OCI-LY1 (cell line): ENCODE data around the gene TBCD.

Source experiments
- H2AFZ ChIP-seq: fragments of 200-600 bp; sonication (generic), shearing (Covaris generic); 2 replicates; pipeline ENCODE4 v1.6.0; 2014; ENCODE audit warnings: antibody characterized with exemption, mild to moderate bottlenecking, low read length
- H3F3A ChIP-seq: fragments of 200-600 bp; sonication (generic), shearing (Covaris generic); 2 replicates; pipeline ENCODE4 v1.6.0; 2014; ENCODE audit warnings: mild to moderate bottlenecking, antibody characterized with exemption, low read length, moderate library complexity; ENCODE audit not compliant: insufficient read depth
- H3K27ac ChIP-seq: fragments of 200-600 bp; sonication (generic); 2 replicates; pipeline ENCODE4 v1.5.1; 2014; ENCODE audit warnings: low read length, mixed run types, mild to moderate bottlenecking, low read depth; ENCODE audit not compliant: poor library complexity, severe bottlenecking
- H3K27me3 ChIP-seq: fragments of 200-600 bp; sonication (generic); 2 replicates; pipeline ENCODE4 v1.6.0; 2014; ENCODE audit warnings: antibody characterized with exemption, mild to moderate bottlenecking, low read length, moderate library complexity; ENCODE audit not compliant: insufficient read depth
- H3K36me3 ChIP-seq: fragments of 200-600 bp; sonication (generic); 2 replicates; pipeline ENCODE4 v1.6.1; 2014; ENCODE audit warnings: mild to moderate bottlenecking, antibody characterized with exemption, low read length, moderate library complexity, mixed read lengths; ENCODE audit not compliant: insufficient read depth
- H3K4me1 ChIP-seq: fragments of 200-600 bp; sonication (generic); 2 replicates; pipeline ENCODE4 v1.5.1; 2014; ENCODE audit warnings: mild to moderate bottlenecking, low read length, moderate library complexity; ENCODE audit not compliant: insufficient read depth, severe bottlenecking
- H3K4me2 ChIP-seq: fragments of 200-600 bp; sonication (generic), shearing (Covaris generic); 2 replicates; pipeline ENCODE4 v1.6.1; 2014; ENCODE audit warnings: low read length
- H3K4me3 ChIP-seq: fragments of 200-600 bp; sonication (generic); 2 replicates; pipeline ENCODE4 v1.5.1; 2014; ENCODE audit warnings: low read length, low read depth, mild to moderate bottlenecking, mixed read lengths; ENCODE audit not compliant: poor library complexity, severe bottlenecking
- H3K79me2 ChIP-seq: fragments of 200-600 bp; shearing (Covaris generic); 2 replicates; pipeline ENCODE4 v1.6.1; 2016; ENCODE audit warnings: mixed run types, low read length, mixed read lengths; ENCODE audit not compliant: insufficient read depth
- H3K9ac ChIP-seq: fragments of 200-600 bp; sonication (generic), shearing (Covaris generic); 2 replicates; pipeline ENCODE4 v1.6.1; 2014; ENCODE audit warnings: mild to moderate bottlenecking, low read length, mixed read lengths
- H3K9me2 ChIP-seq: fragments of 200-600 bp; sonication (generic), shearing (Covaris generic); 2 replicates; pipeline ENCODE4 v1.6.1; 2014; ENCODE audit warnings: low read depth, mild to moderate bottlenecking, low read length, mixed read lengths
- H3K9me3 ChIP-seq: fragments of 200-600 bp; shearing (Covaris generic); 2 replicates; pipeline ENCODE4 v1.6.1; 2014; ENCODE audit warnings: low read length, mixed read lengths
- H4K20me1 ChIP-seq: fragments of 200-600 bp; sonication (generic), shearing (Covaris generic); 2 replicates; pipeline ENCODE4 v1.6.0; 2016; ENCODE audit warnings: mild to moderate bottlenecking, low read length; ENCODE audit not compliant: insufficient read depth
- EZH2 ChIP-seq: fragments of 200-600 bp; sonication (generic), shearing (Covaris generic); IDR thresholded peaks from 2 replicates; pipeline ENCODE4 v1.8.0; 2017; ENCODE audit warnings: borderline replicate concordance, mixed run types, mild to moderate bottlenecking, antibody characterized with exemption, low read length, moderate library complexity, mixed read lengths
- TF ChIP-seq, protein P1 (sequence below): fragments of 200-600 bp; sonication (generic), shearing (Covaris generic); IDR thresholded peaks from 2 replicates; pipeline ENCODE4 v1.5.1; 2017; ENCODE audit warnings: mild to moderate bottlenecking, antibody characterized with exemption, low read length, moderate library complexity, mixed read lengths

Gene TBCD

DNA sequence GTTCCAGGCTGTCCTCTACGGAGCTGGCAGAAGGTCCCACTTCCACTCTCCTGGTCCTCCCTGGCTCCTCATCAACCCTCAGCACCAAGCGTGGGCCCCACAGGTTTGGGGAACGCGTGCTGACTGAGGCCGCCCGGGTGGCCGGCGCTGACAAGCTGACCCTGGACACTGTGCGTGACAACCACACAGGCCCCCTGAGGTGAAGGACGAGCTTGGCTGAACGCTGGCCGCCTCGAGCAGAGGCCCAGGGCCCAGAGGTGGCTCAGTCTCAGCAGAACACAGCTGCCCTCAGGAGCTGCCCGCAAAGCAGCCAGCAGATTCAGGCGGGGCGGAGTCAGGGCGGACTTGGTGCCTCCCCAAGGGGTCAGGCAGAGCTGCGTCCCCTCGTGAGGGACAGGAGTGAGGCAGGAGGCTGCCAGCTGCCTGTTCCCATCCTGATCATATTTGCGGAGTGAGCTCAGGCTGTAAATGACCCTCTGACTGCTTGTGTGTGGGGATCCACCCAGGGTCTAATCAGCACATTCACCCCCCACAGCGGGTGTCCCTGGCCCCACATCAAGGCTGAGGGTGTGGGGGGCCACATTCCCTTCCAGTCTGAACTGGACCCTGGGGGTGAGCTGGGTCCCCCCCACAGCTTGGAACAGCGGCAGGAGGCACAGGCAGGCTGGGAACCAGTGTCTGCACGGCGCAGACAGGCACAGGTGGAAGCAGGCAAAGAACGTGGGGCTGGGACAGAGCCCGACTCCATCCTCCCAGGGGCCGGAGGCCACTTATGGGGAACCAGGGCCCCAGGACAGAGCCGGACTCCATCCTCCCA lies 222.5 kb downstream of the TBCD start:
- no peaks in the 10 kb centered on the region for H4K20me1 ChIP-seq
- no peak overlapping the region for H3K4me2 ChIP-seq
- H3K4me1 ChIP-seq, result peaks cover 20% of the 10 kb centered on the region
- H3K36me3 ChIP-seq, result no peaks in the 10 kb centered on the region
- H3K27ac ChIP-seq, result no peak overlapping the region
- H3K9ac ChIP-seq, result no peak overlapping the region
- H3K4me3 ChIP-seq, result no peak overlapping the region
- no peaks in the 10 kb centered on the region for H3K9me2 ChIP-seq
- no peaks in the 10 kb centered on the region for H3F3A ChIP-seq
- H3K27me3 ChIP-seq, result no peaks in the 10 kb centered on the region
- no peak overlapping the region for H2AFZ ChIP-seq
- TF ChIP-seq, protein P1, sequence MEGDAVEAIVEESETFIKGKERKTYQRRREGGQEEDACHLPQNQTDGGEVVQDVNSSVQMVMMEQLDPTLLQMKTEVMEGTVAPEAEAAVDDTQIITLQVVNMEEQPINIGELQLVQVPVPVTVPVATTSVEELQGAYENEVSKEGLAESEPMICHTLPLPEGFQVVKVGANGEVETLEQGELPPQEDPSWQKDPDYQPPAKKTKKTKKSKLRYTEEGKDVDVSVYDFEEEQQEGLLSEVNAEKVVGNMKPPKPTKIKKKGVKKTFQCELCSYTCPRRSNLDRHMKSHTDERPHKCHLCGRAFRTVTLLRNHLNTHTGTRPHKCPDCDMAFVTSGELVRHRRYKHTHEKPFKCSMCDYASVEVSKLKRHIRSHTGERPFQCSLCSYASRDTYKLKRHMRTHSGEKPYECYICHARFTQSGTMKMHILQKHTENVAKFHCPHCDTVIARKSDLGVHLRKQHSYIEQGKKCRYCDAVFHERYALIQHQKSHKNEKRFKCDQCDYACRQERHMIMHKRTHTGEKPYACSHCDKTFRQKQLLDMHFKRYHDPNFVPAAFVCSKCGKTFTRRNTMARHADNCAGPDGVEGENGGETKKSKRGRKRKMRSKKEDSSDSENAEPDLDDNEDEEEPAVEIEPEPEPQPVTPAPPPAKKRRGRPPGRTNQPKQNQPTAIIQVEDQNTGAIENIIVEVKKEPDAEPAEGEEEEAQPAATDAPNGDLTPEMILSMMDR, result no peak
- TF ChIP-seq EZH2, result no peak
- no peaks in the 10 kb centered on the region for H3K79me2 ChIP-seq
- no peaks in the 10 kb centered on the region for H3K9me3 ChIP-seq

DNA sequence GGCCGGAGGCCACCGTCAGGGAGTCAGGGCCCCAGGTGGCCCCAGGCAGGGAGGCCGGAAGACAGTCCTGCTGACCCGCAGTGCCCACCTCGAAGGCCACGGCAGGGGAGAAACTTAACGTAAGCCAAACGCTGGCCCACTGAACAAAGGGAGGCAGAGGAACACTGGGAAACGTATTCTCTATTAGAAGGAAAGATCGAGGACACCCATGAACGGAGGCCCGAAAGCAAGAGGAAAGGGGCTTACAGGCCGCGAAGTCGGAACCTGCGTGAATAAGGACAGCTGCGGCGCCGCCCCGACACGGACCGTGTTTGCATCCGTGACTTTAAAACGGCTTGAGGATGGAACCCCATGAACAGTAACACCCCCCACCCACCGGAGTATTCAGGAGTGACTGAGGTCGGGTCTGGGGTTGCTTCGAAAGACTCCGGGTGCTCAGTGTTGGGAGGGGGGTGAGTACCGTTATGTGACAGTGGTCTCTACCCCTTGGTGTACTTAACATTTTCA lies 225.2 kb downstream of the TBCD start:
- no peak overlapping the region for H2AFZ ChIP-seq
- no peak overlapping the region for H3K27ac ChIP-seq
- H4K20me1 ChIP-seq, result no peaks in the 10 kb centered on the region
- no peak overlapping the region for H3K4me2 ChIP-seq
- no peaks in the 10 kb centered on the region for H3K36me3 ChIP-seq
- no peaks in the 10 kb centered on the region for H3K9me3 ChIP-seq
- no peaks in the 10 kb centered on the region for H3F3A ChIP-seq
- H3K4me3 ChIP-seq, result no peak overlapping the region
- H3K4me1 ChIP-seq, result peaks cover 21% of the 10 kb centered on the region
- no peaks in the 10 kb centered on the region for H3K27me3 ChIP-seq
- H3K9ac ChIP-seq, result no peak overlapping the region
- no peaks in the 10 kb centered on the region for H3K9me2 ChIP-seq
- TF ChIP-seq EZH2, result no peak
- TF ChIP-seq, protein P1, result no peak
- no peaks in the 10 kb centered on the region for H3K79me2 ChIP-seq

DNA sequence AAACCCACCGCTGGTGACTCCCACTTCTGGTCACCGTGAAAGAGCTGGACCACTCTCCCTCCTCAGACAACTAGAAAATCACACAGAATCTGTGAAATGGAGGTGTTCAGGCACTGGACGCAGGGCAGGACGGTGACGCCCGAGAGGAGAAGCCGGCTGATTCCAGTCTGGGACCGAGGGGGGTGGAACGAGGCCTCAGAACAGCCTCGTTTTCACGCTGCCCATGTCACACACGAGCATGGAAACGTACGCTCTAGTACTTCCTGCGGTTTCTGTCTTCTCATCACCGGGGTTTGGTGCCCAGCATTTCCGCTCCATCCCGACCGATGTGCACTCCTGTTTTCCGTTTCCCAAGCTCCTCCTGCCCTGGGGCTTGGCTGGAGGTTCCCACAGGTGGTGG lies 225.7 kb downstream of the TBCD start:
- no peak overlapping the region for H3K27ac ChIP-seq
- H3F3A ChIP-seq, result no peaks in the 10 kb centered on the region
- H3K4me1 ChIP-seq, result peaks cover 21% of the 10 kb centered on the region

More for the DNA sequence above, 225.7 kb downstream of the TBCD start:
- Histone ChIP-seq H3K9me3 (no peaks in the 10 kb centered on the region), H3K9me2 (no peaks in the 10 kb centered on the region), H2AFZ (no peak overlapping the region), H3K27me3 (no peaks in the 10 kb centered on the region), H3K4me2 (no peak overlapping the region), H3K79me2 (no peaks in the 10 kb centered on the region), H3K4me3 (no peak overlapping the region), H3K36me3 (no peaks in the 10 kb centered on the region), H3K9ac (no peak overlapping the region), H4K20me1 (no peaks in the 10 kb centered on the region)
- TF ChIP-seq, protein P1, result no peak
- TF ChIP-seq EZH2, result no peak
